Karpas-422 (cell line): ENCODE results near the gene GLIS2. TPM values are rescaled to one million over a fixed set of nuclear protein-coding genes. Genes with fewer than 3 reads are reported as not detected.

Experiments
- DNase-seq: peaks from one replicate; pipeline ENCODE4 v3.0.0-alpha.2; 2015
- H2AFZ ChIP-seq: fragments of 200-600 bp; sonication (generic); 2 replicates; pipeline ENCODE4 v1.6.1; 2014; ENCODE audit warnings: antibody characterized with exemption, low read length, mixed read lengths
- H3K27ac ChIP-seq: fragments of 200-600 bp; sonication (generic); 2 replicates; pipeline ENCODE4 v1.5.1; 2014; ENCODE audit warnings: mild to moderate bottlenecking, low read length, moderate library complexity
- H3K27me3 ChIP-seq: fragments of 200-600 bp; sonication (generic); 2 replicates; pipeline ENCODE4 v1.6.1; 2014; ENCODE audit warnings: low read length, mixed read lengths
- H3K36me3 ChIP-seq: fragments of 200-600 bp; sonication (generic); 2 replicates; pipeline ENCODE4 v1.6.1; 2014; ENCODE audit warnings: low read length, mixed read lengths; ENCODE audit not compliant: insufficient read depth
- H3K4me1 ChIP-seq: fragments of 200-600 bp; sonication (generic); 2 replicates; pipeline ENCODE4 v1.6.1; 2014; ENCODE audit warnings: mild to moderate bottlenecking, low read length, mixed read lengths
- H3K4me2 ChIP-seq: fragments of 200-600 bp; sonication (generic); 2 replicates; pipeline ENCODE4 v1.6.1; 2014; ENCODE audit warnings: low read length, low read depth, mild to moderate bottlenecking; ENCODE audit not compliant: poor library complexity, severe bottlenecking
- H3K4me3 ChIP-seq: fragments of 200-600 bp; sonication (generic); 2 replicates; pipeline ENCODE4 v1.5.1; 2014; ENCODE audit warnings: mild to moderate bottlenecking, antibody characterized with exemption, low read length, mixed read lengths
- H3K79me2 ChIP-seq: fragments of 200-600 bp; sonication (generic); 2 replicates; pipeline ENCODE4 v1.6.1; 2014; ENCODE audit warnings: mild to moderate bottlenecking, low read length, mixed read lengths
- H3K9ac ChIP-seq: fragments of 200-600 bp; sonication (generic); 2 replicates; pipeline ENCODE4 v1.6.0; 2014; ENCODE audit warnings: low read length
- H3K9me2 ChIP-seq: fragments of 200-600 bp; sonication (generic), shearing (Covaris generic); replicated peaks from 2 replicates; pipeline ENCODE4 v1.6.0; 2014; ENCODE audit warnings: mild to moderate bottlenecking, low read length, moderate library complexity; ENCODE audit not compliant: insufficient read depth
- H3K9me3 ChIP-seq: fragments of 300-700, 200-600 bp; sonication (generic); 2 replicates; pipeline ENCODE4 v1.6.1; 2014; ENCODE audit warnings: low read length, mixed read lengths
- H4K20me1 ChIP-seq: fragments of 200-600 bp; sonication (generic); 2 replicates; pipeline ENCODE4 v1.6.1; 2014; ENCODE audit warnings: mild to moderate bottlenecking, antibody characterized with exemption, low read length, low read depth; ENCODE audit not compliant: insufficient read depth
- total RNA-seq: library from RNA; depleted of rRNA; stranded (reverse); fragments of >200 nt; shearing (Covaris generic); gene quantifications from 2 replicates; pipeline ENCODE4 v1.2.3, GENCODE V29; 2014; ENCODE audit warnings: low replicate concordance

The GLIS2 gene
- total RNA-seq, 1 experiment from 2014 or later = not detected

GRCh38 chr16:4334724-4335495, 19.0 kb downstream of the GLIS2 start:
- no peaks in the 10 kb centered on the region; the same call in 1 of the 2 replicates for H3K36me3 ChIP-seq
- no peaks in the 10 kb centered on the region for H3K79me2 ChIP-seq
- no peak overlapping the region for H3K4me3 ChIP-seq
- H3K9me3 ChIP-seq = no peaks in the 10 kb centered on the region
- no peaks in the 10 kb centered on the region for H3K4me1 ChIP-seq
- H3K9me2 ChIP-seq = no peaks in the 10 kb centered on the region
- H3K27ac ChIP-seq = no peak overlapping the region
- no peak overlapping the region for H2AFZ ChIP-seq
- no peak overlapping the region for H3K4me2 ChIP-seq
- H4K20me1 ChIP-seq = peaks cover 10% of the 10 kb centered on the region; the same call in 1 of the 2 replicates
- no peak for DNase-seq
- no peak overlapping the region for H3K9ac ChIP-seq
- H3K27me3 ChIP-seq = no peaks in the 10 kb centered on the region

- Histone ChIP-seq H3K4me2 (no peak overlapping the region), H3K9ac (no peak overlapping the region)
These were observed 21.1 kb downstream of the GLIS2 start for GRCh38 chr16:4336701-4337539.

GRCh38 chr16:4337540-4338088, 21.7 kb downstream of the GLIS2 start:
- no peak overlapping the region for H3K9ac ChIP-seq
- no peaks in the 10 kb centered on the region for H3K27me3 ChIP-seq
- H3K9me3 ChIP-seq = no peaks in the 10 kb centered on the region
- no peak overlapping the region for H3K4me2 ChIP-seq
- H3K79me2 ChIP-seq = no peaks in the 10 kb centered on the region
- no peak overlapping the region for H2AFZ ChIP-seq
- no peaks in the 10 kb centered on the region for H3K4me1 ChIP-seq
- H3K27ac ChIP-seq = no peak overlapping the region
- no peaks in the 10 kb centered on the region for H3K9me2 ChIP-seq
- H4K20me1 ChIP-seq = peaks cover 16% of the 10 kb centered on the region; the same call in 1 of the 2 replicates
- DNase-seq = no peak
- H3K4me3 ChIP-seq = no peak overlapping the region
- no peaks in the 10 kb centered on the region; the same call in 1 of the 2 replicates for H3K36me3 ChIP-seq

More at GRCh38 chr16:4336701-4337539, 21.1 kb downstream of the GLIS2 start:
- Histone ChIP-seq H4K20me1 (peaks cover 16% of the 10 kb centered on the region; the same call in 1 of the 2 replicates), H3K36me3 (no peaks in the 10 kb centered on the region; the same call in 1 of the 2 replicates), H3K27ac (no peak overlapping the region), H3K9me2 (no peaks in the 10 kb centered on the region), H3K4me3 (no peak overlapping the region), H3K9me3 (no peaks in the 10 kb centered on the region), H3K4me1 (no peaks in the 10 kb centered on the region), H2AFZ (no peak overlapping the region), H3K27me3 (no peaks in the 10 kb centered on the region), H3K79me2 (no peaks in the 10 kb centered on the region)
- DNase-seq = no peak

GRCh38 chr16:4338125-4338582, 22.3 kb downstream of the GLIS2 start:
- H3K4me3 ChIP-seq = no peak overlapping the region
- H2AFZ ChIP-seq = no peak overlapping the region
- H4K20me1 ChIP-seq = peaks cover 19% of the 10 kb centered on the region; the same call in 1 of the 2 replicates
- no peak overlapping the region for H3K27ac ChIP-seq
- no peaks in the 10 kb centered on the region; the same call in 1 of the 2 replicates for H3K36me3 ChIP-seq
- H3K4me2 ChIP-seq = no peak overlapping the region
- H3K9me2 ChIP-seq = no peaks in the 10 kb centered on the region
- H3K27me3 ChIP-seq = no peaks in the 10 kb centered on the region
- no peak overlapping the region for H3K9ac ChIP-seq
- peaks cover 5% of the 10 kb centered on the region for H3K79me2 ChIP-seq
- DNase-seq = no peak
- no peaks in the 10 kb centered on the region for H3K9me3 ChIP-seq
- no peaks in the 10 kb centered on the region for H3K4me1 ChIP-seq

GRCh38 chr16:4338712-4339299, 22.9 kb downstream of the GLIS2 start:
- no peak overlapping the region for H3K4me2 ChIP-seq
- no peaks in the 10 kb centered on the region; the same call in 1 of the 2 replicates for H3K36me3 ChIP-seq
- no peaks in the 10 kb centered on the region for H3K27me3 ChIP-seq
- no peaks in the 10 kb centered on the region for H3K4me1 ChIP-seq
- H3K27ac ChIP-seq = no peak overlapping the region
- no peaks in the 10 kb centered on the region for H3K9me3 ChIP-seq
- H4K20me1 ChIP-seq = peaks cover 19% of the 10 kb centered on the region; the same call in 1 of the 2 replicates
- H3K79me2 ChIP-seq = peaks cover 11% of the 10 kb centered on the region
- no peak overlapping the region for H2AFZ ChIP-seq
- no peaks in the 10 kb centered on the region for H3K9me2 ChIP-seq
- DNase-seq = no peak
- H3K4me3 ChIP-seq = no peak overlapping the region
- H3K9ac ChIP-seq = no peak overlapping the region

GRCh38 chr16:4339455-4339854, 23.6 kb downstream of the GLIS2 start:
- no peaks in the 10 kb centered on the region for H3K4me1 ChIP-seq
- no peaks in the 10 kb centered on the region for H3K9me3 ChIP-seq
- no peaks in the 10 kb centered on the region for H3K27me3 ChIP-seq
- DNase-seq = no peak
- peaks cover 19% of the 10 kb centered on the region; the same call in 1 of the 2 replicates for H4K20me1 ChIP-seq
- peaks cover 18% of the 10 kb centered on the region for H3K79me2 ChIP-seq
- no peak overlapping the region for H2AFZ ChIP-seq
- no peak overlapping the region for H3K4me2 ChIP-seq
- no peak overlapping the region for H3K9ac ChIP-seq
- H3K9me2 ChIP-seq = no peaks in the 10 kb centered on the region
- H3K27ac ChIP-seq = no peak overlapping the region
- no peaks in the 10 kb centered on the region; the same call in 1 of the 2 replicates for H3K36me3 ChIP-seq
- no peak overlapping the region for H3K4me3 ChIP-seq

- Histone ChIP-seq H3K9ac (no peak overlapping the region), H4K20me1 (peaks cover 19% of the 10 kb centered on the region; the same call in 1 of the 2 replicates)
These were observed 24.0 kb downstream of the GLIS2 start for GRCh38 chr16:4339909-4340308.

More at GRCh38 chr16:4339909-4340308, 24.0 kb downstream of the GLIS2 start:
- DNase-seq = no peak
- no peak overlapping the region for H2AFZ ChIP-seq
- H3K27ac ChIP-seq = no peak overlapping the region
- no peaks in the 10 kb centered on the region for H3K4me1 ChIP-seq
- no peaks in the 10 kb centered on the region for H3K9me2 ChIP-seq
- no peaks in the 10 kb centered on the region; the same call in 1 of the 2 replicates for H3K36me3 ChIP-seq
- no peaks in the 10 kb centered on the region for H3K27me3 ChIP-seq
- H3K4me2 ChIP-seq = no peak overlapping the region
- peaks cover 18% of the 10 kb centered on the region for H3K79me2 ChIP-seq
- no peaks in the 10 kb centered on the region for H3K9me3 ChIP-seq
- H3K4me3 ChIP-seq = no peak overlapping the region
